Measurements from ENCODE around the gene SLC25A5. TPM values are rescaled to one million over a fixed set of nuclear protein-coding genes. Genes with fewer than 3 reads are reported as not detected.
A peak's percentile ranks its signal among the peaks of the same experiment; 100 is the strongest.
"Not testable (repeated sequence)": the region's sequence is repeated elsewhere in the genome, so short reads cannot be mapped to it uniquely, and the experiment has no call there.

The SLC25A5 gene
- 282 and 344 TPM in 2 replicates for total RNA-seq

DNA sequence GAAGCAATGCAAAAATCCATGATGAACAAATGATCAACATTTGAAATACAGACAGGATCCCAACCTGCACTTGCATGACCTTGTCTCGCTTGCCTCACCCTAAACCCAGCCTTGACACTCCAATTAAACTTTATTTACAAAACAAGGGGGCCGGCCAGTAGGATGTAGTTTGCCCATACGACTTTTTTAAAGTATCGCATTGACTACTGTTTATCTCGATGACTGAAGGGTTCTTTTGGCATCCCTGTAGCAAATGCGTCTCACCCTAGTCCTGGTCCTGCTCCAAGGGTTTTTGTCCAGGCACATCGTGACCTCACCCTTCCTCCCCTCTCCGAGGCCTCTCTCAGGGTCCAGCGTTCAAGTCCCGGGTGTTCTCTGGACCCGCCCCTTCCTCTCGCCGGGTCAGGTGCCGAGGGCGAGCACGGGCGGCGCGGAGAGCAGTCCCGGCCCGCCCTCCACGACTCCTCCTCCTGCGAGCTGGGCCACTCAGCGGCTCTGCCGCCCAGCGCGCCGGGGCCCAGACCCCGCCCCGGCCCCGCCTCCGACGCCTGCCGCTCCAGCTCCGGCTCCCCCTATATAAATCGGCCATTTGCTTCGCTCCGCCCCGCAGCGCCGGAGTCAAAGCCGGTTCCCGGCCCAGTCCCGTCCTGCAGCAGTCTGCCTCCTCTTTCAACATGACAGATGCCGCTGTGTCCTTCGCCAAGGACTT, at the start of gene SLC25A5:
SLC25A5 (plus strand) TSS at position 603 of the 709 bp plus-strand sequence; CDS start at position 675, 72 bp downstream.
- DNase-seq (ENCODE audit: low read depth, low spot score) = peak; percentile 48

DNA sequence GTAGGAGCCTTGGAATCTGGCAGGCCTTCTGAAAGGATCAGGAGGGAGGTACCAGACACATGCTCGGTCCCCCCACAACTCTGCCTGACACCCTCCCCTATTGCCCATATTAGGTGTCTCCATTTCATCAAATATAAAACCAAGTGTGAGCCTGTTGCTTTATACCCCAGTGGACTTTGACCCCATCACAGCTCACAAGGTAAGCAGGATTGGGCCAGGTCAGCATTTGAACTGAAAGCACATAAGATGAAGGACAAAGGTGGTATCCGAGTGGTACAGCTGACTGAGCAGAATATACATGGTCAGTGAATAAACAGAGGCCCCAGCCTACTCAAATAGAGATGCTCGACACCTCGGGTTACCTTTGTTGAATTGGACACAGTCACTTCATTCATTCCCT, 49.1 kb upstream of the SLC25A5 start:
- DNase-seq (ENCODE audit: low read depth, low spot score) = no peak

DNA sequence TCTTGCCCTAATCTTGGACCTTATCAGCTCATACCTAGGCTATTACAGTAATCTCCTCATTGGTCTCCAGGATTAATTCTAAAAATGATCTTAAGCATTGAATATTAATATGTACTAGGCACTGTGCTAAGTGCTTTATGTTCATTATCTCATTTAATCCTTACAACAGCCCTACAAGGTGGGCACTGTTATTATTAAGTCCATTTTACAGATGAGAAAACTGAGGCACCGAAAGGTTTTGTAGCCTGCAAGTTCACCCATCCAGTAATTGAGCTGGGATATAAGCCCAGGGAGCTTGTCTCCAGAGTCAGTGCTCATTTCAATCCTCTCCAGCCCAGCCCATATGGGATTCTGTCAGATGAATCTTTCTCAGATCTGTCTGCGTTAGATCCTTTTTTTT, 48.3 kb upstream of the SLC25A5 start:
- DNase-seq (ENCODE audit: low read depth, low spot score) = no peak

DNA sequence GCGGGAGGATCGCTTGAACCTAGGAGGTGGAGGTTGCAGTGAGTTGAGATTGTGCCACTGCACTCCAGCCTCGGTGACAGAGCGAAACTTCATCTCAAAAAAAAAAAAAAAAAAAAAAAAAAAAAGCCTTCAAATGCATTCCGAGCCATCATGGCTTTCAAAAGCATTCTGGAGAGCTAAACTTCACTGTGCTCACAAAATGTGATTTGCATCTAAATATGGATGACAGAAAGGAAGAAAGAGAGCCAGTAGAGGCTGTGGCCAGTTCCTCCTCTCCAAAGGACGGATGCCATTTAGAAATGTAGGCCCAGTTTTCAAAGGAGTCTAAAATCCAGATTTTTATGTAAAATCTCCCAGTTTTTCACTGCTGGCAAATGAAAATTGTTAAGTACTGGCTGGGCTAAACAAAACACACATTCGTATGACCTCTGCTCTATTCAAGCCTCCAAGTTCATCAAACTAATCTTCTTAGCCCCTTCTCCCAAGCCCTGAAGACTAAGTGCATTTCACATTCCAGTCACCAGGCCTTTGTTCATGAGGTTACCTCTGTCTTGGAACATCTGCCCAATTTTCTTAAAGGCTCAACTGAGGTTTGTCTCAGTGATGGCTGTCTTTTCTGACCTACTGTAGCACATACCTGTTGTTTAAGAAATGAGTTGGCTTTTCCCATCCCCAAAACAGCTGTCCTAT, 47.1 kb upstream of the SLC25A5 start:
- no peak for DNase-seq (ENCODE audit: low read depth, low spot score)

DNA sequence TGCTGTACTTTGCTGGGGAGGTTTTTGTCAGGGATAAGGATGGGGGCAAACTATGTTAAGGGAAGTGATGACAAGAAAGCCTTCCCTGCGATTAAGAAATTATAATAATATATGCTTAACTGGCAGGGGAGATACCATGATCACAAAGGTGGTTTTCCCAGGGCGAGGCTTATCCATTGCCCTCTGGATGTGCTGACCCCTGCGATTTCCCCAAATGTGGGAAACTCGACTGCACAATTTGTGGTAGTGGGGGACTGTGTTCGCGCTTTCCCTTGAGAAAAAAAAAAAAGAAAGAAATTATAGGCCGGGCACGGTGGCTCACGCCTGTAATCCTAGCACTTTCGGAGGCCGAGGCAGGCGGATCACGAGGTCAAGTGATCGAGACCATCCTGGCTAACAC, 44.6 kb upstream of the SLC25A5 start:
- DNase-seq (ENCODE audit: low read depth, low spot score) = no peak

DNA sequence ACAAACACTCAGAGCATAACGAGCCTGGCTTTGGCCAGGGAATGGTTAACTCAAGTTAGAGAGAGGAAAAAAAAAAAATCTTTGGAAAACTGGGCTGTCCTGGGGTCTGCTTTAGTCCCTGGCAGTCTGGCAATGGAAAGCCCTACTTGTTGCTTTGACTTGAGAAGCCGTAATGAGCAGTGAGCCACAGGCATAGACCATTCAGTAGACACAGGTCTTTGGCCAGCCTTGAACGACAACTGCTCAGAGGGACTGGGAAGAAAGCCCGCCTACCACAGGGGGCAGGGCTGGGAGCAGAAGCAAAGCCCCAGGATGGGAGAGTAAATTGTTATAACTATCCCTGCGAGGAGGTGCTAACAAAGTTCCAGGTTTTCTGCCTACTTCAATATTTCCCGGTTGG, 43.2 kb upstream of the SLC25A5 start:
- no peak for DNase-seq (ENCODE audit: low read depth, low spot score)

DNA sequence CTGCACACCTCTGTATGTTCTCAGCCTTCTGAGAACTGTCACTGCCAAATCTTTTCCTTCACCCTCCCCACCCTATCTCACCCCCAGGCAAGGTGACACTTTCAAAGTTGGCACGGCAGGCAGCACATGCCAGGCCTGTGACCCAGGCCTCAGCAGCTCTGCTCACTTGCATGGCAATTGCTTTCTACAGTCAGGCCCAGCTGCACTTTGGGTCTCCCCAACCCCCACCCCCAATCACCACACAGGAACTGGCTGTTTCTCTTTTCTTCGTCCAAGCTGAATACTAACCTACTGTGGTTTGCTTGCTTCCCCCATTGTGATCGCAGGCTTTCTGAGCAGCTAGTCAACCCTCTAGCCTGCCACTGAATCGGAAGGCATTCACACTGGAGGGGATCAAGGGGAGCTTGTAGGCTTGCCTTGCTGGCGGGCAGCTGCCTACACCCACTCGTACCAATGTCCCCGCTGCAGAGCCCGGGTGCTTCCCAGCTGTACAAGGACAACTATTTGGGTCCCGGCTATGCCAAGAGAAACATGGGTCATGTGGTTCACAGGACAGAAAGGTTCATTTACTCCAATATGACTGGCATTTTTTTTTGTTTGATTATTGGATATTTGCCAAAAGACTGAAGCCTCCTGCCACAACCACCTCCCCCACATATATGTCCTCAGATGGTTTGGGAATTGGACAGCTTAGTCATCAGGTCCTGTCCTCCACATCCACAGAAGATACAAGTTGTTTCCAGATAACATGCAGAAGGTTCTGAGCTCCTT, 41.0 kb upstream of the SLC25A5 start:
- no peak for DNase-seq (ENCODE audit: low read depth, low spot score)

DNA sequence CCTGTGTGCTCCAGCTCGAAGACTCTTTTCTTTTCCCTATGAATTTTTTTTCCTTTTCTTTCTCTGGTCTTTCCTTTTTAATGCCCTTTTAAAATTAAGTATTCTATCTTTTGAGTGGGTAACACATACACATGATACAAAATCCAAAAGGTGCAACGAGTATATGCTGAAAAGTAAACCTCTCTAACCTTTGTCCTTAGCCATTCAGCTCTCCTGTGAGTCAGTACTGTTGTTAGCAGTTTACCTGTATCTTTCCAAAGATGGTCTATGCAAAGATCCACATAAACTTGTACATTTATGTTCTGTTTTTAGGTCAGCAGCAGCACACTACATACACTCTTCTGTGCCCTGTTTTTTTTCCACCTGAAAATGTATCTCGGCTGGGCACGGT, 40.5 kb upstream of the SLC25A5 start:
- no peak for DNase-seq (ENCODE audit: low read depth, low spot score)

DNA sequence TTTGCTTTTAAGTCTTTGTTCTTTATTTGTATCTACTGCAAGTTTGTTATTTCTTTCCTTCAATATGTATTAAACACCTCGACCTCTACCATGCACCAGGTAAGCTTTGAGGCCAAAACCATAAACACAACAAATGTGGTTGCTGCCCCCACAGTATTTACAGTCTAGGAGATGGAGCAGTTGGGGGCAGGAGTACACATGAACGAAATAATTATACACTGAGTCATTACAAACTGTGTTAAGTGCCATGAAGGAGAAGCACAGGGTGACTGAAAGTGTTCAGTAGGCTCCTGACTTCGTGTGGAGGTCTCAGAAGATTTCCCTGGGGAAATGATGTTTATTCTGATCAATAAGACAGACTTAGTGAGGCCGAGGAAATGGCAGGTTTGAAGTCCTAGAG, 38.8 kb upstream of the SLC25A5 start:
- no peak for DNase-seq (ENCODE audit: low read depth, low spot score)

DNA sequence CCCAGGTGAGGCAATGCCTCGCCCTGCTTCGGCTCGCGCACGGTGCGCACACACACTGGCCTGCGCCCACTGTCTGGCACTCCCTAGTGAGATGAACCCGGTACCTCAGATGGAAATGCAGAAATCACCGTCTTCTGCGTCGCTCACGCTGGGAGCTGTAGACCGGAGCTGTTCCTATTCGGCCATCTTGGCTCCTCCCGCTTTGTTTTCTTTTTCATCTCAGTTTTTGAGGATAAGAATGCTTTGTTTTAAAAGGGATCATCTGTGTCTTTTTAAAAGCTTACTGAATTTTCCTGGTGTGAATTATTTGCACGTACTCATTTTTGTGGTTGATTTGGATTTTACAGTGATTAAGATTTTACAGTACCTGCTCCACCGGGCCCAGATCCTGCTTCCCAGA, 26.9 kb upstream of the SLC25A5 start:
- not testable (repeated sequence) for DNase-seq (ENCODE audit: low read depth, low spot score)

DNA sequence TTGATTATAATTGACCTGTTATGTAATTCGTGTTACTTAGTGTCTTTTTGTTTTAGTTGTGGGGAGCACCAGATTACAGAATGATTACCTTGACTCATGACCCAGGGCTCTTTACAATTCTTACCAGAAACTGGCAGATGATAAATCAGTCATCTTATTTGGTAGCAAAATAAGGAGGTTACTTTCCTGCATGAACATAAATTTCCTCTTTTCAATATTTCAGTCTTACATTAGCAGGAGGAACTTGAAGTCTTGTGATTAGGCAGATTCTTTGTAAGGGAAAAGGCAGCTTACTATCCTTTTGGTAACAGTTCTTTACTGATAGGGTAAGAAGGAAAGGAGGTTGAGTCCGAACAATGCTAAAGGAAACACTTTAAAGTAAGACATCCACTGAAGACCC, 26.0 kb upstream of the SLC25A5 start:
- no peak for DNase-seq (ENCODE audit: low read depth, low spot score)

DNA sequence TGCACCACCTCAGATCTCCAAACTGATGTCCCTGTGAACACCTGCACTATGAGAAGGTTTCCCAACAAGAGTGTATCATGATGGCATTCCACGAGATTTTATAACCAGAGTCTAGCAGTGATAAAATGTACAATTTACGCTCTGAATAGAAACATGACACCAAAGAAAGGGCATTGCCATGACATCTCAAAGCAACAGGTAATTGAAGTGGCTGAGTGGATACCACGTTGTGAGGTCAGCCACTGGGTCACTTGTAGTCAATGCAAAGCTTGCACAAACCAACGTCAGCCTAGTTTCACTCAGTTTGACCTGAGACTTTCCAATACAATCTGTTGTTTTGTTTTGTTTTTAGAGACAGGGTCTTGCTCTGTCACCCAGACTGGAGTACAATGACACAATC, 15.0 kb upstream of the SLC25A5 start:
- DNase-seq (ENCODE audit: low read depth, low spot score) = no peak

DNA sequence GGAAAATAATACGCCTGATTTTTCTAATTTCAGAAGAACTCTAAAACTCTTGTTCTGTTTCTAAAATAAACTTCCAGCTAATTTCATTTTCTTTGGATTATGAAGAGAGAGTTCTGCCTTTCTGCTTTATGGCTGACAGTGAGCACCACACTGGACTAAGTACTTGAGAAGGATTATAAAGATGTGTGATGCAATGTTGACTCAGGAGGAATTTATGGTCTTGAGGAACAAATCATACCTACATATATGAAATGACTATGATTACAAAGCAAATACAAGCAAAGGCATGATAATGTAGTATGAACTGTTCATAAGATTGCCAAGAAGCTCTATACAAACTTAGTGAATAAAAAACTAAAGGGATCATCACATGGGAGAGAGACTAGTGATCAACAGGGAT, 13.0 kb upstream of the SLC25A5 start:
- no peak for DNase-seq (ENCODE audit: low read depth, low spot score)

DNA sequence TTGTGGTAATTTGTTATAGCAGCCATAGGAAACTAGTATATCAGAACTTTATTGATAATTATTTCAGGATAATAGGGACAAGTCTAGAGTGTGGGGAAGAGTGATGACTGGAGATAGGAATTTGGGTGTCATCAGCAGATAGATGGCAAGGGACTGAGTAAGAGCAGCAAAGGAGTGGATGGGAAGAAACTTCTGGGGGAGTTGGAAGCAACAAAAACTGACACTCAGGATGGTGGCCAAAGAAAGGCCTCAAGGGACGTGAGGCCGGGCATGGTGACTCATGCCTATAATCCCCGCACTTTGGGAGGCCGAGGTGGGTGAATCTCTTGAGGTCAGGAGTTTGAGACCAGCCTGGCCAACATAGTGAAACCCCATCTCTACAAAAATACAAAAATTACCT, 9.1 kb upstream of the SLC25A5 start:
- no peak for DNase-seq (ENCODE audit: low read depth, low spot score)

DNA sequence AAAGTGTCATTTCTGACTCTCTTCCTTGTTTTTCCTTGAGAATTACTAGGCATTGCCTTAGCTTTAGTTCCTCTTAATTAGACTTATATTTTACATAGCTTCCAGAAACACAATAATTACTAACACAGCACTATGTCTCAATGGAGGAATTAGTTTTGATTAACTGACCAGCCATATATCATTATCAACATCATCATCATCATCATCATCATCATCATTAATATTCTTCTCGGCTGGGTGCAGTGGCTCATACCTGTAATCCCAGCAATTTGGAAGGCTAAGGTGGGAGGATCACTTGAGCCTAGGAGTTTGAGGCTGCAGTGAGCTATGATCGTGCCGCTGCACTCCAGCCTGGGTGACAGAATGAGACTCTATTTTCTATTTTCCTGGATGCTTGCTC, 2.7 kb upstream of the SLC25A5 start:
- no peak for DNase-seq (ENCODE audit: low read depth, low spot score)

DNA sequence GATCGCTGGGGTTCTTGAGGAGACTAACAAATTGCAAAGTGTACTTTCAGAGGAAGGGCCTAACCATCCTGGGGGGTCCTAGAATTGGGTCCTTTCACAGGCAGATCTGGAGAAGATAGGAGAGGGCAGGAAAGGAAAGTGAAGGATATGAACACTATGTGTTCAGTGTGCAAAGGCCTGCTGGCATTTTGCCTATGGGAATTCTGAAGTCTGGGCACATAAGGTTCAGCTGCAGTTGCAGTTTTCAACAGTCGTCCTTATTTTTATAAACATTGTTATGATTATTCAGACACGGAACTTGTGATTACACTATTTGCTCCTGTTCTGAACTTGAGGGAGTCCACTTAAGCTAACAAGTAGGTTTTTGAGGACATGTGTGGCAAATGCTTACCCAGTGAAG, 1.3 kb upstream of the SLC25A5 start:
- DNase-seq (ENCODE audit: low read depth, low spot score) = no peak

DNA sequence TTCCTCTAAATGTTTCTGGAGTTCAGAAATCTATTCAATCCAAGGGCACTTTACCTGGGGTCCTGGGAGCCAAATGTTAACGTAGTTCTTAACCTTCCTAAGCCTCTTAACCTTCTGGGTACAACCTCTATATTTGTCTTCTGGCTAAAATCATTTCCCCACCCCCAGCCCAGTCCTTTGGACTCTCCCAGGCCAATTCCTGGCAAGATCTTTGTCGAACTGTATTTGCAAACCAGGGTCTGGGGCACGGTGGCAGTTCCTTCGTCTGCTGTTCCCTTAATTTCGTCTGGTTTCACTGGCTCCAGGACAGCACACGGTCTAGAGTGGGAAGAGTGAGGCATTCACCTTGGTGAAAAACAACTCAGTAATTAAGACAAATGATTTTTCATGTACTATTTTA, 811 bp upstream of the SLC25A5 start:
- DNase-seq (ENCODE audit: low read depth, low spot score) = no peak

DNA sequence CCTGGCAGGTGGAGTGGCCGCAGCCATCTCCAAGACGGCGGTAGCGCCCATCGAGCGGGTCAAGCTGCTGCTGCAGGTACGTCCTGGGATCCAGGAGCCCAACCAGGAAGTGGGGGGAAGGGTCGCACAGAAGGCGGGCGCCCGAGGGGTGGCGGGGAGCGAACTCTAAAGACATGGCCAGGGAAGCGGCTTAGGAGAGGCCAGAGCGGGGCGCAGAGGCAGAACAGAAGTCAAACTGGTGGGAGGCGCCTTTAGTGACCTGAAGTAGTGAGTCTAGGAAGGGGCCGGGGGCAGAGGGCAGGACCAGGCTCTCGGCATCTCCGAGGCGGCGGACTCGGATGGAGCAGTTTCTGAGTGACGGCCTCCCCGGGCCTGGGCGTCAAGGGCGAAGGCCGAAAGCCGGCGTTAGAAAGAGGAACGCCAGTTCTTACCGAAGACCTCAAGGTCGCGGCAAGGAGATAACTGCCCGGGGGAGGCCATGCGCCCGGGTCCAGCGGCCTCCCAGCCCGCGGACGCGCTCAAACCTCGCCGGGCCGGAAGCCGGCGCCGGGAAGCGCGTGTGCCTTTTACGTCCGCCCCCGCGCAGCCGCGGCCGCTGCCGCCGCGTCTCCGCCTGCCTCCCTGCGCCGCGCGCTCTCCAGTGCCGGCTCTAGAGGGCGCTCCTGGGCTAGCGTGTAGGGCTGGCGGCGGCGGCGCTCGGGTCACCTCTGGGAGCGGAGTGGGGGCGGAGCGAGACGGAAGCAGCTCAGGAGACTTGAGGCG, 488 bp downstream of the SLC25A5 start:
- peak; percentile 36 for DNase-seq (ENCODE audit: low read depth, low spot score)

DNA sequence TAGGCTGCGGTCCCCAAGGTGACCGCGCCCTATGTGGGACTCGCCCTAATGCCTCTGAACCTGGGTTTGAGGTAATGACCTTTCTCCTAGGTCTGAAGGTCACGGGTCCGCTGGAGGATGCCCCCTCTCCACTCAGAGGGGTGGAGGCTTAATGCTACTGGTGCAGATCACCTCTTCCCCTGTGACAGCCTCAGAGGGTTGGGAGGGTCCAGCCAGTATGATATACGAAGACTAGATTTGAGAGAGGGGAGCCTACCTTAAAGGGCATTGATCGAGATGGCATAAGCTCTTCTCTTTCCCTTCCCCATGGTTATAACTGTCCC, 1.0 kb downstream of the SLC25A5 start:
- DNase-seq (ENCODE audit: low read depth, low spot score) = no peak

DNA sequence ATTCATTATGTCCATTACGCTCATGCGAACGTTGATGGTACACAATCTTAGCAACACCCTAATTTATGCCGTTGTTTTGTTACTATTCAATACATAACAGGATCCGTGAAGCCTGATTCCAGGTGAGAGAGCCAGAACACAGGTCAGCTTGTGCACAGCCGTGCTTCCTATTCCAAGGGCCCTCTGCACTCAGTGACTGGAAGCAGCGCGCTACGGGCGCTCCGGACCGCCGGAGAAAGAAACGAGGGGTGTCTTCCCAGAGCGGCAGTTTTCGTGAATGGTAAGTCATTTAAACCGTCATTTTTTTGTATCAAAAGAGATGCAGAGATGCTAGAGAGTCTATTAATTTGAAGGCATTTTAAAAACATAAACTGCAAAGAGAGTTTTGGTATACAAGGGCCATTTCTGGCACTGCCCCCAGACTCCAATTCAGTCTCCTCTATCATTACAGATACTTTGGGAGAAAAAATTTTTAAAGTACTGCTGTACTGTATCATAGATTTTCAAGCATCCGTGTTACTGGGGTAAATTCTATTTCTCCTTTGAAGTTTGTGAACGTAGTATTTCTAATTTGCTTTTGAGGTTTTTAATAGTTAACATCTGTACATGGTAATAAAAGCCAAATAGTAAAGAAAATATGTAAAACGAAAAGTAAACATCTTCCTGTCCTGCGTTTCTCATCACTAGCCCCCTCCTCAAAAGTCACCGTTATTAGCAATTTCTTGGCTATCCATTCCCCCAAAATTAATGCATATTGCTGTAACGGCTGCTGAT, 6.6 kb downstream of the SLC25A5 start:
- DNase-seq (ENCODE audit: low read depth, low spot score) = no peak
